ENCODE results near the gene ARFGAP1. TPM values are rescaled to one million over a fixed set of nuclear protein-coding genes. Genes with fewer than 3 reads are reported as not detected.

Gene ARFGAP1
- total RNA-seq, 2 donors from 2014 or later, result 32.1 to 50.3 TPM

DNA sequence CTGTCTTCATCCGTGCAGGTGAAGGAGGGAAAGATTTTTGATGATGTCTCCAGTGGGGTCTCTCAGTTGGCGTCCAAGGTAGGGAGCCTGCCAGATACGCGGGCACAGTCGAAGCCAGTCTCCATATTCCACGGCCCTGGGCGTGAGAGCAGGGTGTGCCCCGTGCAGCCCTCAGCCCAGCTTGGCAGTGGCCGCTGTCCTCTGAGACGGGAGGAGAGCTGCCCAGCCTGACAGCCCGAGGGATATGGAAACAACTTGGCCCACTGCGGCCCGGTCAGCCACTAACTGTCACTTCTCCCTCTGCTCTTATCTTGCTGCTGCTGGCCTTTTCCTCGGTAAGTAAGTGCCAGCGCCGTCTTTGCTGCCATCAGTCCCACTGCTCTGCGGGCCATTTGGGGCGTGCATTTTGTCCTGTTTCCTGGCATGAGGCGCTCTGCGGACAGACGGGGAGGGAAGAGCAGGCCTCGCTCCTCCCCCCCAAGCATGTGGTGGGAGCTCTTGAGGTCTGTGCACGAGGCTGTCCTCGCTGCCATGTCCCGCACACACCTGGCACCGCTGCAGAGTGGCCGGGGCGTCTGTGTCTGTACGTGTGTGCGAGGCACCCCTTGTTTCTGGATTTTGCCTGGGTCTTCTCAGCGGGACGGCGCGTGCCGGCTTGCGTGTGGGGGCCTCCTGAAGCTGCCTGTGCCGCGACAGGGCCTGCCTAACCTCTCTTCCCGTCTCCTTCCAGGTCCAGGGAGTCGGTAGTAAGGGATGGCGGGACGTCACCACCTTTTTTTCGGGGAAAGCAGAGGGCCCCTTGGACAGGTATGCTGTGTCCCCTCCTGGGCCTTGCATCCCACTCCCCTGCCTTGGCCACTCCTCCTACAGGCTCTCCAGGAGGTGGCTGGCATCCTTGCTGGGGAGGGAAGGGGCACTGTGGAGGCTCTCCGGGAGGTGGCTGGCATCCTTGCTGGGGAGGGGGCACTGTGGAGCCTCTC is 13.3 kb downstream of the ARFGAP1 start:
- no peak for DNase-seq
- no peak for ATAC-seq
- intact Hi-C loops (cut with DNase I), result no loop called here

DNA sequence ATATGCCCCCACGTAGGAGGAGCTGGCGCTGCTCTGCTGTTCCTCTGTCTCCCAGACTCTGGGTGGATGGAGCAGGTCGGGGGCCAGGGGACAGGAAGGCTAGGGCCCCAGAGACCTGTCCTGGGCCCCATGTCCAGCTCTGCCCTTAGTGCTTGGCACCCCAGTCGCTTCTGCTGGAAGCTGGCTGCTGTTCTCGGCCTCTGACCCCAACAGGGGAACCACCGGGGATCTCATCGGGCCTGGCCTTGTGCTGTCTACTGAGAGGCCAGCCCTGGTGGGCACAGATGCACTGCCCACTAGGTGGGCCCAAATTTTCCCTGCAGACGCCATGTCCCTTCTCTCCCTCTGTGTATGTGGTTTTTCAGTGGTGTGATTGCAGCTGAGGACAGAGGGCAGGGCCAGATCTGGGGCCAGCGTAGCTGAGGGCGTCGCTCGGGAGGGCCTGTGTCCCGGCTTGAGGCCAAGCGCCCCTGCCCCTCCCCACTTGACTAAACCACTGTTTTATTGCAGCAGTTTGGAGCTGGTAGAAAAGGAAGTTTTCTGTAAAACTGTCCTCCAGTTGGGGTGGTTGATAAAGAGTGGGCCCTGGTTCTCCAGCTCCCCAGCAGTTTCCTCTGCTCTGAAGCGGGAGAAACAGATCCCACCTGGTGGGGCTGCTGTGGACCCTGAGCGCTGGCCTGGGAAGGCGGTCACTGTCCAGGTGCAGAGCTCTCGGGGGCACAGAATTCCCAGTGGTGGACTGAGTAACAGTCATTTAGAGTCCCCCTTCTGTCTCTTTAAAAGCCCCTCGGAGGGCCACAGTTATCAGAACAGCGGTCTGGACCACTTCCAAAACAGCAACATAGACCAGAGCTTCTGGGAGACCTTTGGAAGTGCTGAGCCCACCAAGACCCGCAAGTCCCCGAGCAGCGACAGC is 14.4 kb downstream of the ARFGAP1 start:
- no peak for ATAC-seq
- DNase-seq, result no peak
- intact Hi-C loops (cut with DNase I), result no loop called here

DNA sequence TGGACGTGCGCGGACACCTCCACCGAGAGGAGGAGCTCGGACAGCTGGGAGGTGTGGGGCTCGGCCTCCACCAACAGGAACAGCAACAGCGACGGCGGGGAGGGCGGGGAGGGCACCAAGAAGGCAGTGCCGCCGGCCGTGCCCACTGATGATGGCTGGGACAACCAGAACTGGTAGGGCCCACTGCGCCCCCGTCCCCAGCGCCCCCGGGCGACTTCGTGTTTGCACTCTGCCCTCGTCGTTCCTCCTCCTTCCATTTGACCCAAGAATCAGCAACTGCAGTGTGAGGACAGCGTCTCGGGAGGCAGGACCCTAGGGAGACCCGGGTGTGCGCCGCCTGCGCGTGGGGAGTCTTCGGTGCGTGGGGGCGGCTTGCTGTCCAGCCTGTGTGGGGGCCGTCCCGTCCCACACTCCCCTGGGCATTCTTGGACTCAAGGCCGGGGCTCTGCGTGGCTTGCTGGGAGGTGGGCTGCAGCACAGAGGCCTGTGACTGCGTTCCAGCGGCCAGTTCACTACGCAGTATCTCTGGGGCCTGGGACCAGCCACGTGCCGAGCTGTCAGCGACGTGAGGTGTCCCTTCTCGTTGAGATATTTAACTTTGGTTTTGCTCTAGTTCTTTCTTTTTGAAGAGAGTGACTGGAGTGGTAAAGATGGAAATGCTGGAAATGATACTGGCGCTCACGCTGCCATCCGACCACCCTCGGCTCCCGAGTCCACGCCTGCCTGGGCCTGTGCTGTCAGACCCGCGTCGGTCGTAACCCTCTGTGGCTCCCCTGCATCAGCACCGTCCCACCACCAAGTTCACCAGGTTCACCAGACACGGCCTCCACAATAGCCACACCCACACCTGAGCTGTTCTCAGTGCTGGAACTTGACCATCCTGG is 15.3 kb downstream of the ARFGAP1 start:
- intact Hi-C loops (cut with DNase I), result no loop called here
- DNase-seq, result peak; percentile 16
- ATAC-seq, result no peak

DNA sequence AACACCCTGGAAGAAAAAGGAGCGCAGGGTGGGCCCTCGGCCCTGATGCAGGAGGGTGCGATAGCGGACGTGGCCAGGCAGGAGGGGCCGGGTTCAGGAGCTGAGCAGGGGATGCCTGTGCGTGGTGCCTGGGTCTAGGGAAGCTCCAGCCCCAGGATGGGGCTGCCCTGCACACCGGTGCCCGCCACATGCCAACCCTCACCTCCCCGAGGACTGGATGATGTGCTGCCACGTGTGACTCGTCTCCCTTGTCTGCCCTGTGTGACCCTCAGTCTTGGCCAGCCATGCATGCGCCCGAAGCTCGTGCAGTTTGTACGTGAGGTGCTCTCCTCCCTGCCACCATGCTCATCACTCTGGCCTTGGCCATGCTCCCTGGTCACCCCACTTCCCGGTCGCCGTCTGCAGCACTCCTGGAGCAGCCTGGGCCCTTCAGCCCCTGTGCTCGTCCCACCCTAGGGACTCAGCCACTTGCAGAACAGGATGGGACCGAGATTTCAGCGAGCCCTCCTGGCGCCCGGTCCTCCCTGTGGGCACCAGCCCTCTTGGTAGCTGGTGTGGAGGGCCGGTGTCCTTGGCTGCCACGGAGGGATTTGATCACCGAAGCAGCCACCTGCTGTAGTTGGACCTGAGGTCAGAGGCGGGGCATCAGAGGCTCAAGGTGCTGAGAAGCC is 16.1 kb downstream of the ARFGAP1 start:
- no peak for DNase-seq
- intact Hi-C loops (cut with DNase I), result no loop called here

GRCh38 chr20:63289311-63290135 is 16.9 kb downstream of the ARFGAP1 start:
- no peak for ATAC-seq
- intact Hi-C loops (cut with DNase I), result no loop called here
- DNase-seq, result no peak

More for the DNA sequence above, 16.1 kb downstream of the ARFGAP1 start:
- ATAC-seq, result no peak

DNA sequence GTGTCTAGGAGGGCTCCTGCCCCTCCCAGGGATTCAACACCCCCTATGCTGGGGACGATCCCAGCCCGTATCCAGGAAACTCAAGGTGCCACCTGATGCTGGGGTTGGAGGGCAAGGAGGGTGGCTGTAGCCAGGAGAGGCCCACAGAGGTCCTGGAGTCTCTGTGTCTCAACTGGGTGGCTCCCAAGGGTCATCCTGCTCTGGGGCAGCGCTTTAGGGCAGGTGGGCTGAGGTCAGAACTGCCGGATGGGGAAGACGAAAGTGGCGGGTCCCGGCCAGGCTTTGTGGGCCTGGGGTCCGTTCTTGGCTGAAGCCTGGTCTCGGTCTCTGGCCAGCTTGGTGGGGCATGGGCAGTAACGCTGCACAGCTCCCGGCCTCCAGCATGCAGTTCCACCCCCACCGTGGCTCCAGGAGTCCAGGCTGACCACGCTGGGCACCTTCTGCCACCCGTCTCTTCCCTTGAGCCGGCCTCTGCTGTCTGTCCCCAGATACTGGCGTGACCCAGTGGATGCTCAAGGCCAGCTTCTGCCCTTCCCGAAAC is 17.6 kb downstream of the ARFGAP1 start:
- DNase-seq (no peak), ATAC-seq (peak in 1 of 2 donors; percentile 1)

DNA sequence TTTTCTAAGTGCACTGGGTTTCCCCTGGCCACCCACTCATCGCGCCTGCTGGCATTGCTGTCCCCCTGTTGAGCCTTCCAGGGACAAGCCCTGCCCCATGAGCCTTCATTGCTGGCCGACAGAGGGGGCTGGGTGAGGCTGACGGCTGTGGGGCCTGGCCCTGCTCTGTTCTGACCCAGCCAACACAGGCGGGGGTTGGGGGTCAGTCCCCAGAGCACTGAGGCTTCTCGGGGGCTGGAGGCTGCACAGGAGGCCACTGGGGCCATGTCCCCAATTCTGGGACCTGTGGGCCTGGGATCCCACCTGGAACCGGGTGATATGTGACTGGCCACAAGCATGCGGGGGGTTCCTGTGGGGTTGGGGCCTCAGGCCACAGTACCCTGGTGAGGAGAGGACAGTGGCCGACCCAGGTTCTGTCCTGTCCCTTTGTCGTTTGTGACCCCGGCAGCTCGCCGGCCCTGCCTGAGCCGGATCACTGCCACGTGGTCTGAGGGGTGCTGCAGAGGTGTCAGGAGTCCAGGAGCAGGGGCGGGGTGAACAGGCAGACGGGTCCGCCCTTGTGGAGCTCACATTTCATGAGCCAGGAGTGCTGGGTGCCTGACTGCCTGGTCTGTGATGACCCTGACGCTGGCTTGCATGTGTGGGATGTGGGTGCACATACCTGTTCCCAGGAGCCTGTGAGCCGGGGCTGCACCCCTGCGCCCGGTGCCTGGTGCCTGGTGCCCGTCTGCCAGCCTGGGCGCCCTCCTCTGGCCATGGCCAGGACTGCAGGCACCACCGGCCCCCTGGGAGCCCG is 18.3 kb downstream of the ARFGAP1 start:
- DNase-seq, result no peak
- intact Hi-C loops (cut with DNase I), result no loop called here
- ATAC-seq, result peak; percentile 16 to 20

More for the DNA sequence above, 17.6 kb downstream of the ARFGAP1 start:
- intact Hi-C loops (cut with DNase I), result no loop called here

DNA sequence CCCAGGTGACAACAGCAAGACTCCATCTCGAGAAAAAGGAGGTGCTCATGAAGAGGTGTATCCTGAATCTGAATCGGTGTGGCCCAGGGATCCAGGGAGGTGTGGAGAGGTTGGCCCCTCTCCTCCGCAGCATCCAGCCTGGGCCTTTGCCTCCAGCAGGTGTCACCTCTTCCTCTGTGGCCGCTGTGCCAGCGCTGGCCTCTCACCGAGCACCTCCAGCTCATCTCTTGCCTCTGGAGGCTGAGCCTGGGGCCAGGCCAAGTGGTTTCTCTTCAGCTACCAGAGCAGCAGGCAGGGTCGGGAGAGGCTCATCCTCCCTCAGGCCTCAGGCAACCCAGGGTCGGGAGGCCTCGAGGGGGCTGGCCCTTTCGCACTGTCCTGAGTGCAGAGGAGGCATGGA is 19.2 kb downstream of the ARFGAP1 start:
- intact Hi-C loops (cut with DNase I), result no loop called here
- DNase-seq, result no peak
- ATAC-seq, result no peak

GRCh38 chr20:63292292-63292701 is 19.7 kb downstream of the ARFGAP1 start:
- DNase-seq, result no peak
- intact Hi-C loops (cut with DNase I), result no loop called here
- ATAC-seq, result no peak

- DNase-seq, result no peak
- ATAC-seq, result no peak
- intact Hi-C loops (cut with DNase I), result no loop called here
Measured at GRCh38 chr20:63292904-63293303, 20.3 kb downstream of the ARFGAP1 start, which contains the start of gene COL20A1. Gene COL20A1 (plus strand): TSS chr20:63293186. CDS start chr20:63295108, 1,922 bp downstream.

- ATAC-seq (no peak), DNase-seq (no peak)
- intact Hi-C loops (cut with DNase I), result no loop called here
Measured at GRCh38 chr20:63293456-63293855, 20.8 kb downstream of the ARFGAP1 start.

- intact Hi-C loops (cut with DNase I), result no loop called here
- DNase-seq, result no peak
- no peak for ATAC-seq
Measured at GRCh38 chr20:63293871-63294535, 21.4 kb downstream of the ARFGAP1 start.

DNA sequence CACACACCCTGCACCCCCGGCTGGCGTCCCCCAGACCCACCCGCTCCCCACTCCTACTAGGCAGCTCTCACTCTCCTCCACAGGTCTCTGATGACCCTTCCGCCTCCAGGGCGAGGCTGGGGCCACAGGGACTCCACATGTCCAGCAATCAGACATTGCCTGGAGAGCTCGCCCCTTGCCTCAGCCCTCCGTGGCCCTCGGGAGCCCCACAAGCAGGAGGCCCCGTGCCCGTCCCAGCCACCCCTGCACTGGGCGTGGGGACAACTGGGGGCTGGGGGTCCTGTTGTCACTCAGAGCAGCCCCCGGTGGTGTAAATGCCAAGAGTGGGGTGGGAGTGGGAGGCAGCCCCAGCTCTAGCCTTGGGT is 21.9 kb downstream of the ARFGAP1 start:
- DNase-seq, result no peak
- ATAC-seq, result no peak
- intact Hi-C loops (cut with DNase I), result no loop called here

DNA sequence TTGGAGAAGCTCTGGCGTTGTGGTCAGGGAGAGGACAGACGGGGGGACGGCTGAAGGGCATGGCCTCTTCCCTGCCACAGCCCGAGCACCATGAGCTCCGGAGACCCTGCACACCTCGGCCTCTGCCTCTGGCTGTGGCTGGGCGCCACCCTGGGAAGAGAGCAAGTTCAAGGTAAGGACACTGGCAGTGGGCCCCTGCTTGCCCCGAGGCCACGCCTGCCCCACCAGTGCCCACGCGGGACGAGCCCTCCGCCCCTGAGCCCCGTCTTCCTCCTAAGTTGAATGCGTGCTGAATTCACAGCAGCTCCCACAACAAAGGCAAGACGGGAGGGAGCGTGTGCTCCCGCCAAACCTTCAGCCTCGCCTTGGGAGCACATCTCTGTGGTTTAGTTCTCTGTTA is 22.4 kb downstream of the ARFGAP1 start:
- DNase-seq, result no peak
- no peak for ATAC-seq
- intact Hi-C loops (cut with DNase I), result no loop called here

DNA sequence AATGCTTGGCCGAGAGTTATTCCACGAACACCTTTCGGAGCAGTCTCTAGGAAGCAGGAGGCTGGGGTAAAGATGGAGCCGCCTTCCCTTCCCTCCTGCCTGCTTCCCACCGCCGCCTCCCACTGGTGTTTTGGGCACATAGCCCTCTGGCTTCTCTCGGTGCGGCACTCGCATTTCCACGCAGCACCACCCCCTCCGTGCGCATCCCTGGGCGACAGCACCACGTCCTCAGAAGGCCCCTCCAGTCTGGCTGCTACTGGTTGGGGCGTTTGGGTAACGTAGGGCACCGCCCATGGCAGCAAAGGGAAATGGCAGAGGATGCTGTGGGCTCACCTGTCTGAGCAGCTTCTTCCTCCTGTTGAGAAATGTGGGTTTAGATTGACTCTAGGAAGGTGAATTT is 22.8 kb downstream of the ARFGAP1 start:
- intact Hi-C loops (cut with DNase I), result no loop called here
- no peak for ATAC-seq
- no peak for DNase-seq

DNA sequence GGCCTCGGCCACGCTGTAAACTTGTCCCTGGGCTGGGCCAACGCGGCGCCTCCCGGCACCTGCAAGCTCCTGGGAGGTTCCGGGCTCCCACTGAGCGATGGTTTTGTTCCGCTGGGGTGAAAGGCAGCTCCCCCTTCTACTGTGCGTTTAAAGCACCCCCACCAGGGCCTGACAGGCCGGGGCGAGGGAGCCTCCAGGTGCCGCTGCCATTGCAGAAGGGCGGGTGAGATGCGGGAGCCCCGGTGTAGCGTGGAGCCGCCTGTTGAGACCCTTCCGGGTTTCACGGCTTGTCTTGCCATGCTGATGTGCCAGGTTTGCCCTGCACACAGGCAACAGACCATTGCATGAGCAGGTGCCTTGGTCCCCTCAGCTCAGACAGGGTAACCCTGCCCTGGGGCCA is 23.2 kb downstream of the ARFGAP1 start:
- DNase-seq (no peak), ATAC-seq (no peak)
- intact Hi-C loops (cut with DNase I), result no loop called here

Data from left cardiac atrium (tissue), 4 donors.